Gastroesophageal sphincter (tissue), 3 donors: ENCODE results near the gene OPN1MW.
"Not testable (repeated sequence)": the region's sequence is repeated elsewhere in the genome, so short reads cannot be mapped to it uniquely, and the experiment has no call there.

Experiments used
- POLR2A ChIP-seq, 2 donors: fragments of 450-650 bp; IDR thresholded peaks; one replicate each; pipeline ENCODE4 v1.6.1; 2017; ENCODE audit warnings: antibody characterized with exemption in 2 of 2, mild to moderate bottlenecking in 2 of 2, moderate library complexity in 1 of 2
- POLR2AphosphoS5 ChIP-seq: sonication (generic); formaldehyde crosslinking; IDR thresholded peaks from one replicate; pipeline ENCODE4 v1.6.1; 2017; ENCODE audit warnings: antibody characterized with exemption
- TF ChIP-seq, protein P1 (sequence below), 4 experiments: fragments of 200-600 bp in 2 of 4; fragments of 450-650 bp in 2 of 4; sonication (generic) in 1 of 4; IDR thresholded peaks; one replicate each; pipeline ENCODE4 v1.5.1; 2017 to 2019; ENCODE audit warnings: antibody characterized with exemption in 4 of 4, mild to moderate bottlenecking in 2 of 4, moderate library complexity in 2 of 4

DNA sequence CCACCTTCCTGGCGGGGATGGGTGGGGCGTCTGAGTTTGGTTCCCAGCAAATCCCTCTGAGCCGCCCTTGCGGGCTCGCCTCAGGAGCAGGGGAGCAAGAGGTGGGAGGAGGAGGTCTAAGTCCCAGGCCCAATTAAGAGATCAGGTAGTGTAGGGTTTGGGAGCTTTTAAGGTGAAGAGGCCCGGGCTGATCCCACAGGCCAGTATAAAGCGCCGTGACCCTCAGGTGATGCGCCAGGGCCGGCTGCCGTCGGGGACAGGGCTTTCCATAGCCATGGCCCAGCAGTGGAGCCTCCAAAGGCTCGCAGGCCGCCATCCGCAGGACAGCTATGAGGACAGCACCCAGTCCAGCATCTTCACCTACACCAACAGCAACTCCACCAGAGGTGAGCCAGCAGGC, 38.4 kb upstream of the OPN1MW start, which contains the start of gene OPN1LW:
- TF ChIP-seq, protein P1, sequence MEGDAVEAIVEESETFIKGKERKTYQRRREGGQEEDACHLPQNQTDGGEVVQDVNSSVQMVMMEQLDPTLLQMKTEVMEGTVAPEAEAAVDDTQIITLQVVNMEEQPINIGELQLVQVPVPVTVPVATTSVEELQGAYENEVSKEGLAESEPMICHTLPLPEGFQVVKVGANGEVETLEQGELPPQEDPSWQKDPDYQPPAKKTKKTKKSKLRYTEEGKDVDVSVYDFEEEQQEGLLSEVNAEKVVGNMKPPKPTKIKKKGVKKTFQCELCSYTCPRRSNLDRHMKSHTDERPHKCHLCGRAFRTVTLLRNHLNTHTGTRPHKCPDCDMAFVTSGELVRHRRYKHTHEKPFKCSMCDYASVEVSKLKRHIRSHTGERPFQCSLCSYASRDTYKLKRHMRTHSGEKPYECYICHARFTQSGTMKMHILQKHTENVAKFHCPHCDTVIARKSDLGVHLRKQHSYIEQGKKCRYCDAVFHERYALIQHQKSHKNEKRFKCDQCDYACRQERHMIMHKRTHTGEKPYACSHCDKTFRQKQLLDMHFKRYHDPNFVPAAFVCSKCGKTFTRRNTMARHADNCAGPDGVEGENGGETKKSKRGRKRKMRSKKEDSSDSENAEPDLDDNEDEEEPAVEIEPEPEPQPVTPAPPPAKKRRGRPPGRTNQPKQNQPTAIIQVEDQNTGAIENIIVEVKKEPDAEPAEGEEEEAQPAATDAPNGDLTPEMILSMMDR (IDR thresholded peaks at IDR 0.05) = not testable (repeated sequence)
- TF ChIP-seq POLR2A (IDR thresholded peaks at IDR 0.05); POLR2AphosphoS5: not testable (repeated sequence)
